Rectal smooth muscle tissue (tissue), 1 donor: ENCODE data around the gene POU2AF2.
"Not testable (repeated sequence)": the region's sequence is repeated elsewhere in the genome, so short reads cannot be mapped to it uniquely, and the experiment has no call there.

ENCODE experiments used
- H3K27ac ChIP-seq: one replicate; pipeline ENCODE4 v1.7.0; 2013; ENCODE audit warnings: low read depth, low read length, inconsistent platforms
- H3K27me3 ChIP-seq: one replicate; pipeline ENCODE4 v1.7.0; 2013; ENCODE audit warnings: low read length; ENCODE audit not compliant: control insufficient read depth, insufficient read depth
- H3K36me3 ChIP-seq: one replicate; pipeline ENCODE4 v1.7.0; 2013; ENCODE audit warnings: low read length; ENCODE audit not compliant: control insufficient read depth, insufficient read depth
- H3K4me1 ChIP-seq: one replicate; pipeline ENCODE4 v1.7.0; 2013; ENCODE audit warnings: low read length; ENCODE audit not compliant: control insufficient read depth, insufficient read depth
- H3K4me3 ChIP-seq: one replicate; pipeline ENCODE4 v1.7.0; 2013; ENCODE audit warnings: low read length
- H3K9ac ChIP-seq: one replicate; pipeline ENCODE4 v1.7.0; 2013; ENCODE audit warnings: low read length

The POU2AF2 gene

GRCh38 chr11:111265421-111265820 is 19.9 kb downstream of the POU2AF2 start:
- H3K4me3 ChIP-seq = no peak overlapping the region
- H3K36me3 ChIP-seq = no peaks in the 10 kb centered on the region
- no peak overlapping the region for H3K27ac ChIP-seq

GRCh38 chr11:111268303-111268702 is 22.8 kb downstream of the POU2AF2 start:
- not testable (repeated sequence) for H3K4me1 ChIP-seq, H3K4me3 ChIP-seq, H3K27ac ChIP-seq, H3K36me3 ChIP-seq, H3K27me3 ChIP-seq, H3K9ac ChIP-seq

More at GRCh38 chr11:111265421-111265820, 19.9 kb downstream of the POU2AF2 start:
- Histone ChIP-seq H3K27me3 (no peaks in the 10 kb centered on the region), H3K9ac (no peak overlapping the region), H3K4me1 (peaks cover 3% of the 10 kb centered on the region)

GRCh38 chr11:111269146-111269868 is 23.8 kb downstream of the POU2AF2 start:
- H3K27ac ChIP-seq = no peak overlapping the region
- H3K4me3 ChIP-seq = no peak overlapping the region
- no peaks in the 10 kb centered on the region for H3K36me3 ChIP-seq
- H3K9ac ChIP-seq = no peak overlapping the region
- H3K4me1 ChIP-seq = peaks cover 3% of the 10 kb centered on the region
- no peaks in the 10 kb centered on the region for H3K27me3 ChIP-seq

GRCh38 chr11:111272420-111272819 is 26.9 kb downstream of the POU2AF2 start:
- Histone ChIP-seq H3K36me3 (no peaks in the 10 kb centered on the region), H3K27me3 (no peaks in the 10 kb centered on the region), H3K27ac (no peak overlapping the region), H3K9ac (no peak overlapping the region), H3K4me3 (no peak overlapping the region), H3K4me1 (peaks cover 3% of the 10 kb centered on the region)

GRCh38 chr11:111282562-111283075 is 37.1 kb downstream of the POU2AF2 start:
- H3K4me1 ChIP-seq = peaks cover 6% of the 10 kb centered on the region
- no peak overlapping the region for H3K9ac ChIP-seq
- H3K4me3 ChIP-seq = no peak overlapping the region
- no peak overlapping the region for H3K27ac ChIP-seq
- no peaks in the 10 kb centered on the region for H3K36me3 ChIP-seq
- no peaks in the 10 kb centered on the region for H3K27me3 ChIP-seq

- Histone ChIP-seq H3K4me1 (peaks cover 6% of the 10 kb centered on the region), H3K9ac (no peak overlapping the region)
These were observed 38.5 kb downstream of the POU2AF2 start for GRCh38 chr11:111283945-111284481.

GRCh38 chr11:111285189-111286091 is 39.9 kb downstream of the POU2AF2 start:
- Histone ChIP-seq H3K36me3 (no peaks in the 10 kb centered on the region), H3K4me1 (peaks cover 6% of the 10 kb centered on the region), H3K27me3 (no peaks in the 10 kb centered on the region), H3K27ac (no peak overlapping the region), H3K9ac (no peak overlapping the region), H3K4me3 (peak overlapping the region; percentile 11)

More at GRCh38 chr11:111283945-111284481, 38.5 kb downstream of the POU2AF2 start:
- Histone ChIP-seq H3K4me3 (no peak overlapping the region), H3K27me3 (no peaks in the 10 kb centered on the region), H3K27ac (no peak overlapping the region), H3K36me3 (no peaks in the 10 kb centered on the region)

GRCh38 chr11:111291764-111292163 is 46.2 kb downstream of the POU2AF2 start:
- Histone ChIP-seq H3K27me3 (no peaks in the 10 kb centered on the region), H3K4me1 (no peaks in the 10 kb centered on the region), H3K27ac (no peak overlapping the region), H3K36me3 (no peaks in the 10 kb centered on the region), H3K4me3 (no peak overlapping the region), H3K9ac (no peak overlapping the region)

GRCh38 chr11:111292408-111292807 is 46.9 kb downstream of the POU2AF2 start:
- not testable (repeated sequence) for H3K4me3 ChIP-seq, H3K27me3 ChIP-seq, H3K36me3 ChIP-seq, H3K4me1 ChIP-seq, H3K9ac ChIP-seq, H3K27ac ChIP-seq

- H3K27ac ChIP-seq = no peak overlapping the region
- no peak overlapping the region for H3K9ac ChIP-seq
- H3K4me1 ChIP-seq = peaks cover 13% of the 10 kb centered on the region
- no peaks in the 10 kb centered on the region for H3K36me3 ChIP-seq
- H3K27me3 ChIP-seq = no peaks in the 10 kb centered on the region
- H3K4me3 ChIP-seq = no peak overlapping the region
These were observed 50.7 kb downstream of the POU2AF2 start for GRCh38 chr11:111296196-111296595.

- Histone ChIP-seq H3K4me1 (peaks cover 17% of the 10 kb centered on the region), H3K27me3 (no peaks in the 10 kb centered on the region), H3K9ac (no peak overlapping the region), H3K27ac (no peak overlapping the region), H3K4me3 (no peak overlapping the region), H3K36me3 (no peaks in the 10 kb centered on the region)
These were observed 52.2 kb downstream of the POU2AF2 start for GRCh38 chr11:111297696-111298095.

- Histone ChIP-seq H3K4me1 (peaks cover 22% of the 10 kb centered on the region), H3K36me3 (no peaks in the 10 kb centered on the region), H3K9ac (peak within 1 kb of the TSS; percentile 85), H3K27ac (peak within 1 kb of the TSS; percentile 94), H3K4me3 (peak within 1 kb of the TSS; percentile 84), H3K27me3 (no peaks in the 10 kb centered on the region)
These were observed 53.0 kb downstream of the POU2AF2 start, which contains the start of gene POU2AF3 for GRCh38 chr11:111298413-111299100. POU2AF3 (plus strand) TSS chr11:111298546; CDS start chr11:111298582, 36 bp downstream.
